NCI-H82 treated with DMSO at 0.1 percent for 48 hours (cell line): Measurements from ENCODE around the gene SMYD1.

ENCODE experiments used
- DNase-seq: peaks from one replicate; lab custom pipeline; 2025; ENCODE audit not compliant: unreplicated experiment; lab: John Stamatoyannopoulos, UW

Gene SMYD1

DNA sequence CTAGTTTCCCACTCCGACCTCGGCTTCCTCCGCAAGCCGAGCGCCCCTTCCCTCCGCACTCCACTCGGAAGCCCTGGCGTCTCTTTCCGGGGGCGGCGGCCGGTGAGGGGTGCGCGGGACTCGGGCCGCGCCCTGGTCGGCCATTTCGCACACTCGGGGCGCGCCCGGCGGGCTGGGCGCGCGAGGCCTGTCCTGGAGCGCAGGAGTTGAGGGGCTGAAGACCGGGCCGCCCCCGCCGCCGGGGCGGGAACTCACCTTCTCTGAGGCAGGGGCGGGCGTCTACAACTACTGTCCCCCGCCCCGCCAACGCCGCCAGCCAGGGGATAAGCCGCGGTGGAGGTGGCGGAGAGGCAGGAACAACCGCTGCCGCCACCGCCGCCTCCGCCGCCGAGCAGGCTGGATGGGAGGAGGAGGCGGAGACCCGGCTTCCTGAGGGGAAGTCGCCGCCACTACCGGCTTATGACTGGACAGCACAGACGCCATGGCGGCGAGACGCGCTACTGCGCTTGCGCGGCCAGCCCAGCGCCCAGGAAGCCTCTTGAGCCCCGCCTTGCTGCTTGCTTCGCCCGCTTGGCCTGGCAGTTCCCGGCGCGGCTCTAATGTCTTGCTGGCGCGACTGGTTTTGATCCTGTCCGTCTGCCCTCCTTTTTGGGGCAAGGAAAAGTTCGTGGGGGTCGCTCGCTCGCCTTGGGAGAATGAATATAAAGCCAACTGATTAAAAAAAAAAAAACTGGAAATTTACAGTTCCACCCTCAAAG, 12.1 kb upstream of the SMYD1 start, which contains the start of gene KRCC1:
KRCC1 (minus strand) TSS at position 413 of the 758 bp plus-strand sequence. CDS start 27,220 bp downstream, outside the sequence.
- peak; percentile 87 for DNase-seq

DNA sequence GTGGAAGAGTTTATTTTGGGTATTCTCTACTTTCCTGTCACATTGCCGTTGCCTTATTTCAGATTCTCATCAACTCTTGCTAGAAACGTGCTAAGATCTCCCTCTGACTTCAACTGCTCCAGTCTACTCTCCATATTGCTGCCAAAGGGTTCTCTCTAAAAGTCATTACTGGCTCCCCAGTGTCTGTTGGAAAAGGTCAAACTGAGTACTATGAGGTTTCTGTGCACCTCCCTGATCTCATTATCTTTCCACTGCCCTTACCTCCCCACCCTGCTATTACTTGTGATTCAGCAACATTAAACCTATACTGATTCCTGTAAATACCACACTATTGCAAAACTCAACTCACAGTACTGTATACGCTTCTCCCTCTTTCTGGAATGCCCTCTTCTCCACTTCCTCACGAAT, 10.2 kb upstream of the SMYD1 start:
- DNase-seq = peak; percentile 26

DNA sequence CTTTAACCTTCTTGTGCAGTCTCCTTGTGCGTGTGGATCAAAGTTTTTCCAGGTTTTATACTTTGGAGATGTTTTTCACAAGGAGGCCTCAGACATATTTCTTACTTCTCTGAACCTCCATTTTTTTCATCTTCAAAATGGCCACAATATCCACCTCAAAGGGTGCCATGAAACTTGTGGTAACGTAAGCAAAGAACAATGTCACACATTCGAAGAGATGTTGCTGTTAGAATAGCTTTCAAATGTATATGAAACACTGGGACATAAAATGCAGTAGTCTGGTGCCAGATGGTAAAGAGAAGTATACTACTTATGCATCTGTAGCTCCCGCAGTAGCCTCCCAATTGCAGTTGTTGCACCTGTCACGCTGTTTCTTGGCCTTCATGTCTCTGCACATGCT, 9.4 kb upstream of the SMYD1 start:
- no peak for DNase-seq

DNA sequence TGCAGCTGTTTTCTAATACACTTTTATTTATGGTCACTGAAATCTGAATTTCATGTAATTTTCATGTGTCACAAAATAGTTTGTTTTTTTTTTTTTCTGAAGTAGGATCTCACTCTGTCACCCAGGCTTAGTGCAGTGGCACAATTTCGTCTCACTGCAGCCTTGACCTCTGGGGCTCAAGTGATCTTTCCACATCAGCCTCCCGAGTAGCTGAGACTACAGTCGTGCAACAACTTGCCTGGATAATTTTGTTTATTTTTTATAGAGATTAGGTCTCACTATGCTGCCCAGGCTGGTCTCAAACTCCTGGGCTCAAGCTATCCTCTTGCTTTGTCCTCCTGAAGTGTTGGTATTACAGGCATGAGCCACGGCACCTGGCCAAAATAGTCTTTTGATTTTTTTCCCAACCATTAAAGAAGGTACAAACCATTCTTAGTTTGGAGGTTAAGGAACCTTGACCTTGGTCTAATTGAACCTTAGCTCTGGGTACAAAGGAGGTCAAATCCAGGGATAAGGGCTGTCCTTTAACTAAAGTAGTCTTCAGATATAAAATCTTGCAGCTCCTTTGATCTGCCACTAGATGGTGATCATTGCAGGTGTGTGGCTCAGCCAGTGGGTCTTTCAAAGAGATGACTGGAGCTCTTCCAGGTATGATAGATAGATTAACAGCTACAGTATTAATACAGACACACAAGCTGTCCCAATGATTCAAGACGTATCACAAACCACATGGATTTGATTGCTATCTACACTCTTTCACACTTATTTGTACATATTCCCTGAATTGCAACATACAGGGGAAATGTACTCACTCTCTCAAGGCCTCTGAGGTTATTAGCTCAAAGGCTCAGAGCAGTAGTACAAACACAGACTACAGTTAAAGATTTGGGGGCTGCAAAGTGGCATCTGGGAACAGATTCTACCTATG, 7.4 kb upstream of the SMYD1 start:
- DNase-seq = peak; percentile 74

DNA sequence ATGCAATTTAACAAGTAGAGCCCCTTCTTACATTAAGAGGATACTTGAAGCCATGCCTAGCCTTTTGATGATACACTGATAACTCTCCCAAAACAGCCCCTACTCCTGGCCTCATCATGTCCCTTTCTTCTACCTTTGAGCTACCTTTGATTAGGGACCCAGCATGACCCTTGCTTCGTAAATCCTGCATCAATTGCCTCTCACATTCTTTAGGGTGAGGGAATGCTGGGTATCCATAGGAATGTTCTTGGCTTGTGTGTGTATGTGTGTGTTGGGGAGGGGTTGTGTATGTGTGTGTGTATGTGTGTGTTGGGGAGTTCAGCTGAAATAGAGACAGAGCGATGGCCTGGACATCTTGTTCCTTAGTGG, 6.7 kb upstream of the SMYD1 start:
- DNase-seq = no peak

DNA sequence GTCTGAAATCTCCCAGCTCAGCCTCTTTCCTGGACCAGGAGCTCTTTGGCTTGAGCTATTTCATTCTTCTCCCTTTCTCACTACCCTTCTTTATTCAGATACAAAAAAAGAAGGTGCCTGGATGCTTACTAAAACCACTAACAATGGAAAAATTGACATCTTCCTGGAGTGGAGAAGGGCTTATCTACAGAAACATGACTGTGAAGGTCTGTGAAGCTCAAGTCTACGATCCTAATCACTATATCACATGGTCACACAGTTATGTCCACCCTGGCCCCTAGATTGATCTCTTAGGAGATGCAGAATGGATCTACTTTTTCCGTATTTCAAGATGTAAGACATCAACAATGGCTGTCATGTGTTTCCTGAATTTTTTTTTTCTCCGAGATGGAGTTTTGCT, 6.3 kb upstream of the SMYD1 start:
- no peak for DNase-seq

DNA sequence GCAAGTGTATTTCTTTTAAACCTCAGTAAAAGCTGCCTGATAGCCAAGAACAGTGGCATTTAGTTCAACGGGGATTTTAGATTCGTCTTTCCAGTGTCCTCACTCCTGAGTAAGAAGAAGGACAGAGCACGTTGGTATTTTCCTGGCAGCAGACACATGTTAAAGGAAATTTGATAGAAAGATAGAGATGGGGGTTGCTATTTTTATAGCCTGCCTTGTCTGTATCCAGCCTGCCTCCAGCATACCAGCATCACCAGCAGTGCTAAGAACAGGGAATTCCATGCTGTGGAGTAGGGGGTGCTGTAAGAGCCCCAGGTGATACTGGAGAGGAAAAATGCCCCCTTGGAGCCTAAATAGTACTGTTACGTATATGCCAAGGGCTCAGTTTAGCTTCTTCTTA, 1.1 kb upstream of the SMYD1 start:
- no peak for DNase-seq

DNA sequence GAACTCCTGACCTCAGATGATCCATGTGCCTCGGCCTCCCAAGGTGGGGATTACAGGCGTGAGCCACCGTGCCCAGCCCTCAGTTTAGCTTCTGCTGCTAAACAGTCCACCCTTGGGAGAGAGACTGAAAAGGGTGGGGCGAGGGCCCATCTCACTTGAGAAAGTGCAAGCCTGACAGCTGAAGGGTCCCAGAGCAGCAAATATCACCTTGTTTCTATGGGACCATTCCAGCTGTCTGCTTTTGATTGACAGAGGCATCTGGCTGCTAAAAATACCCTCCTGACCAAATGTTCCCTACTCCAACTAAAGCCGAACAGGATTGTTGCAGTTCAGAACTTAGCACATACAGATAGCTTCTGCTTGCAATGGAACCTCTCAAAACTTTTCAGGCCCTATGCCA, 436 bp upstream of the SMYD1 start:
- DNase-seq = peak; percentile 21

DNA sequence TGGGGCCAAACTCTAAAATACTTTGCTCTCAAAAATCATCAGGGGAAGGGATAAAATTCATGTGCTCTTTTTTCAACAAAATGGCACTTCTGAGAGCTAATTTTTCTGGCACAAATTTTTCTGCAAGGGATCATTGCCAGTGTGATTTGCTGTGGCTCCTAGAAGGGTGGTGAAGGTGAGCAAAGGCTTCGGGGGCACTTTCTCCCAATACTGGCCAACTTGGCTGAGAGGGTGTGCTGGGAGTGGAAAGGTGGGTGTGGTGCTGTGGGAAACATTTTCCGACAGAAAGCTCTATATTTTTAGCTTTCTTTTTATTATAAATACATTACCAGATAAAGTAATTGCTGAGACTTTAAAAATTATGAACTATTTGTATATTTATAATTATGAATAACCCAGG, 419 bp downstream of the SMYD1 start:
- DNase-seq = no peak

DNA sequence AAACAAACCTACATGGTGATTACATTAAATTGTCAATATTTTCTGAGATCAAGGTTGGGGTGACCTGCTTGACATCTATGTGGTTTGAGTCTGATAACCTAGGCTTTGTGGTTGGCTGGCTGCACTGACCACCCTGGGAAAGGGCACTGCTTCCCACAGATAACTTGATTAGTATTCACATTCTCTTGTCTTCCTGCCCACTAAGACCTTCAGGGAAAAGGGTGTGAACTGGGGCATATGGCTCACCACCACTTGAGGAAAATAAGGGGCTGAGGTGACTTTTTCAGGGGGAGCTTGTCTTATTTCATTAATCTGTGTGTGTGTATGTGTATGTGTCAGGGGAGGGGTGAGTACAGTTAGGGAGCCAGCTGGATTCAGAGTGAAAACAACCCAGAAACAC, 1.5 kb downstream of the SMYD1 start:
- no peak for DNase-seq

DNA sequence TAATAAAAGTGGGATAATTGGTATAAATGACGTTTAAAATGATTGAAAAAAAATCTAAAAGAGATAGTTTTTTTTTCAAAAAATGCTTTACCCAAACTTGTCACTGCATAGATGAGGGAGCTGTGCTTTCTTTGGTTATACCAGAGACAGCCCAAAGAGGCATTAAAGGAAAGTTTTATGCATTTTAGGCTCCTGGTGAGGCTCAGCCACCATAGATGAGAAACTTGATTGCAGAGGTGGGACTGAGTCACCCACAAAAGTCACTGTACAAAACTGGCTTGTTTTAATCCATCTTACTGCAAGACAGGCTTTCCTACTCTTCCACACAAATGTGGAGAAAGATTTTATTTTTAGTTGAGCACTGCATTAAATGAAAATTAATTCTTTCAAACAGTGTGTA, 2.4 kb downstream of the SMYD1 start:
- DNase-seq = no peak

DNA sequence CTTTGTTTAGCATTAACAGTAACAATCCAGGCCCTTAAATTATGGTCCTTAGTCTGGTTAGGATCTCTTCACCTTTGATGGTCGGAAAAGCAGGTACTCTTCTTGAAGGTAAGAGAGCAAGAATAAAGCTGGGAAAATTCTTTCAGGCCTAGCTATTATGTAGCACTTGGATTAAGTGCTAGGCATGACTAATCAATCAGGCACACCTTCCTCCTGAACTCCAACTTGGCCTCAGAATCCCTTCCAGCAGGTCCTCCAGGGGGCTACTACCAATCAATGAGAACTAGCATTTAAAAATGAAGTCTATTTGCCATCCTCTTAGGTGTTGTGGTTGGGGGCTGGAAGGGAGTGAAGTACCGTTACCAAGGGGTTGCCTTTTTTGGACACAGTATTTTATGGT, 3.7 kb downstream of the SMYD1 start:
- DNase-seq = no peak

DNA sequence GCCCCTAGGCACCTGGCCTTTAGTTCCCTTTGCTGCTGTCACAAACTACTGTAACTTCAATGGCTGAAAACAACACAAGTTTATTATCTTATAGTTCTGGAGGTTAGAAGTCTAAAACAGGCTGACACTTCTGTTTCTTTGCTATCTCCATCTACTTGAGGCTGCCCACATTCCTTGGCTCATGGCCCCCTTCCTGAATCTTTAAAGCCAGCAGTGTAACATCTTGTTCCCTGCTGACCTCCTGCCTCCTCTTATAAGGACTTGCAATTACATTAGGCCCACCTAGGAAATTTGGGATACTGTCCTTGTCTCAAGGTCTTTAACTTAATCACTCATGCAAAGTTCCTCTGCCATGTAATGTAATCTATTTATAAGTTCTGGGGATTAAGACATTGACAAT, 6.5 kb downstream of the SMYD1 start:
- no peak for DNase-seq

DNA sequence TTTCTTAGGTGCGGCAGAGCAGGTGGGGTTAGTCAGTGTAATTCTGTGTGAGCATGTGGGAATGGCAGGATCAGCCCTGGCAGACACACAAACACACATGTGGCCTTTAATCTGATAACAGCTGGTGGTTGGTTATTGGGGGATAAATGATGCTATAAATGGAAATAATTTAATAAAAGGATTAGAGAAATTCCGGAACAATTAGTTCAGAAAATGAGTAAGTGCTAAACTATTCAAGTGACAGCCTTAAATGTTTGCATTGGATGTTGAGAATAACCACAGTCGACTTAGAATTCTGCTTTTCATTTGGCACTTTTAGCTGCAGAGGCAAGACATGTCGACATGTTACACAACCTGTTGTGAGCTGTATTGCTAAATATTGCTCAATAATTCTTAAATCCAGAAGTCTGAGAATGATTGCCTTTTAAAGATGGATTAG, 7.2 kb downstream of the SMYD1 start:
- peak; percentile 66 for DNase-seq

DNA sequence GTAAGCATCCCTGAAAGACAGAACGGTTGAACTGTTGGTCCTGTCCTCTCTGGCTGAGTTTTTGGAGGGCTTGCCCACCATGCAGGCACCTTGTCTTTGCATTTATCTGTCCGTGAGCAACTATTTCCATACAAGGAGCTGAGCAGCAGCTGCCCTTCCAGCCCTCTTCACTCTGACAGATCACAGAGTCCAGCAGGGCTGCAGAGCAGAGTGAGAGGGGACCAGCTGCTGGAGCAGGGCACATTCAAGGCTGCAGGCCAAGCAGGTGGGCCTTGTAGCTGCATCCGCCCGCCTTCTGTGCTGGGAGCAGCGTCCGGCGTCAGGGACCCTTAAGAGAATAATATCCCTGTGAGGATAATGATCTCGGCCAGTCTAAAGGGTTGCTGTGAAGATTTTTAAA, 9.5 kb downstream of the SMYD1 start:
- no peak for DNase-seq

DNA sequence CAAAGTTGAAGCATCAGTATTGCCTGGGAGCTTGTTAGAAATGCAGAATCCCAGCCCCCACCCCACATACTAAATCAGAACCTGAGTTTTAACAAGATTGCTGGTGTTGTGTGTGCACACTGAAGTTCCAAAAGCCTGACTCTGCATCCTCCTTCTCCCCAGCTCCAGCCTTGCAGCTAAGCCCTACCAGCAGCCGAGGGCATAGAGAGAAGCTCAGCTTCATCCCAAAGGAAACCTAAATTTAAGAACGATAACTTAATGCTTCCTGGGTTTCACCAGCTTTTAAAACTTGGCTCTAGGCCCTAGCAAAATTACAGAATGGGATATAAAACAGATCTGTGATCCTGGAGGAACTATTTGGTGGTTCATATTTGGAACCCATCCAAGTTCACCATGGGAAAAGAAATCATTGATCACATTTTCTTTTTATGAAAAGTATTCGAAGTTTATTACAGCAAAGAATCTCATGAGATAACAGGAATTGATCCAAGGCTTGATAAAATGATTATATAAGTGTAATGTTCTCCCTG, 11.1 kb downstream of the SMYD1 start:
- DNase-seq = no peak

DNA sequence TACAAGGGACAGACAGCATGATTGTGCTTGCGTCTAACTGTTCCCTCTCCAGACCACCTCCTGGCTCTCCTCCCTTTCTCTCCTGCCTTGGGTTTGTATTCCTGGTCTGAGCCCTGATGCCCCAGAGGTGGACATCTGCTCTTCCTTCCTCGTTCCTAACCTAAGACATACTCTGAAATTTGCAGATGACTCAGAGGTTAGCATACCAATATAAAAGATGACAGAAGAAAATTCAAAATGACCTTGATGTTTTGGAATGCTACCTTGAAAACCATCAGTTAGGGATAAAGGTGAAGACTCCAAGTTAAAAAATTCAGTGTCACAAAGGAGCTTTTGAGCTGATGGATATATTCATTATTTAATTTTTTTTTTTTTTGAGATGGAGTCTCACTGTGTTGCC, 12.9 kb downstream of the SMYD1 start:
- DNase-seq = no peak

DNA sequence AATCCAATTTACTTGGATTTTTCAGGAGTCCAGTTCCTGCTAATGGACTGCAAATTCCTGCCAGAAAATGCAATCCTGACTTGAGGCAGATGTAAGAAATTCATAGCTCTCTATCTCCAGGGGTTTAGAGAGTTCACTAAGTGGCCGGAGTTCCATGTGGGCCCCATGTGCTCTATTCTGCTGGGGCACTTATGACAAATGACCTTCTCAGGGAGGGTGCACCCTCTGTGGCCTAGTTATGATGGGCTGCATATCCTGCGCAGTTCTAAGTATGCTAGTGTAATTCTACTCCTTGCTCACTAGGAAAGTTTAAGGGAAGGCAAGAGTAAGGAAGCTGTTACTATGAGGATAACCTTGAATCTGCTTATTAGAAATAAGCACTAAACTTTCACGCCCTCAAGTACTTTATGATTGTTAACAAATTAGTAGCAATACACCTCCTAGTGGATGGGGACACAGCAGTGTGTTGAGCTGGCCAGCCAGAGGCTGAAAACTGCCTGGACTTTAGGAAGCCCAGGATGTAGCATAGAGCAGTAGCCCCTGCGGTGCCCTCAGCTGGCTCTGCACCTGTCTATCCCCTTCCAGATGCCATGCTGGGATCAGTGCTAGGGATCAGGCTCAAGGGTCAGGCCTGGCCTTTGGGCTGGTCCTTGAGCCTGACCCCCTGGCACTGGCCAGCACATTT, 14.4 kb downstream of the SMYD1 start:
- DNase-seq = no peak

DNA sequence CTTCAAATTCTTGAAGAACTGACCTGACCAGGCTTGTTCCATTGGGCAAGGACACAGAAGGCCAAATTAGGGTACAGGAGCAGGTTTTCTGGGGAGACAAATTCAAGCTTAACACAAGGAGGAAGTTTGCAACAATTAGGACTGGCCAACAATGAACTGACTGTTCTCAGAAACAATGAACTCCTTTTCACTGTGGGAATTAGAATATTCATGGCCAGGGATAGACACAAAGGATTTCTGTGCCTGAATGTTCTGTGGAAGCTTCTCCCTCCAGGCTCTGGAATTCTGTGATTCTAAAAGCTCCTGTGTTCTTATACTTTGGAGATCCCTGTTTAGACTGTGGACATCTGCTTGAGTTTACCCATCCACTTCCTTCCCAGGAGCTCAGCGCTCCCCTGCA, 15.2 kb downstream of the SMYD1 start:
- DNase-seq = no peak

DNA sequence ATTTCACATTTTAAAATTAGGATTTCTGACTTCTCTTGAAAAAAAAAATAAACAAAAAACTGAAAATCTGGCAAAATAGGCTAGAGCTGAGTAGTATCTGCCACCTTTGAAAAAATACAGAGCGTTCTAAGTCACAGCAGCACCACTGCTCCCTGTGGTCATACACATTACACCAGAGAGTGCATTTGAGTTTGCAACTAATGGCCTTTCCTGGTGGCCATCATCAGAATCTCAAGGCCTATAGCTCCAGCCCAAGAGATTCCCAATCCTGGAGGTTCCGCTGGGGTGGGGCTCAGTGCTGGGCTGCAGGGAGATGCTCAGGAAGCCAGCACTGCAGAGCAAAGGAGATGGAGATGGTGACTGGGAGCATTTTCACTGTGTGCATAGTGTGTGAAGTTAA, 17.5 kb downstream of the SMYD1 start:
- no peak for DNase-seq

DNA sequence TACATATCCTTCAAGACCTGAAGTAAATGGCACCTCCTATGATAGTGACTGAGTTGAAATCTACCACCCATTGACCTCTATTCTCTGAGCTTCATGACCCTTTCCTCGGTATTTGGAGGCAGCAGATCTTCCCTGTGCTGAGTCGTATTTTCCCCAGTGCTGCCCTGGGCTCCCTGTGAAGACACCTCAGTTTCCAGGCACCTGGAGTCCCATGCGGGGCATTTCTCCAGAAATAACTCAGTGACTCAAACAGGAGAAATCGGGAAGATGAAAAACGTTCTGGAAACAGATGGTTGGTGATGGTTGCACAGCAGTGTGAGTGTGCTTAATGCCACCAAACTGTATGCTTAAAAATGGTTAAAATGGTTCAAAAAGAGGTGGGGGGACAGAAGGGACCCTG, 18.0 kb downstream of the SMYD1 start:
- DNase-seq = no peak
